Measurements from ENCODE around the gene HSD3B7. TPM values are rescaled to one million over a fixed set of nuclear protein-coding genes. Genes with fewer than 3 reads are reported as not detected.
"Not testable (repeated sequence)": the region's sequence is repeated elsewhere in the genome, so short reads cannot be mapped to it uniquely, and the experiment has no call there.

HSD3B7 gene
- total RNA-seq, 2 experiments from 2014 or later = 2.4 to 3.3 TPM

DNA sequence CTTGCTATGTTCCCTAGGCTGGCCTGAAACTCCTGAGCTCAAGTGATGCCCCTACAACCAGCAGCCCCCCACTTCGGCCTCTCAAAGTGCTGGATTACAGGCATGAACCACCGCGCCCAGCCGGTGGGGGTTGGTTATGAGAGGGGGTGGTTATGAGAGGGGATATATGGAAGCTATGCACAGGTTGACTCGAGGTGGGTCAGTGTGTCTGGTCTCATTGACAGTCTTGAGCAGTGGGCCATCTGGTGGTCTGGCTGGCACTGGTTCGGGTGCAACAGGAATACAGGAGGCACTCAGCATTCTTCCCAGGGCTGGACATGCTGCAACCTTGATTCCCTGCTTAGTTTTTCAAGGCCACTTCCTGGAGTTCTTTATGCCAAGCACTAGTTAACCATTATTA, 31.0 kb downstream of the HSD3B7 start:
- no TSS peak for BruUV-seq (replicated peaks)
- H2AFZ ChIP-seq (ENCODE audit: low read length) = no peak overlapping the region
- TF ChIP-seq EZH2phosphoT487 (IDR thresholded peaks at IDR 0.05; ENCODE audit: borderline replicate concordance, low read depth, low read length) (no peak), CTCF (conservative IDR thresholded peaks at IDR 0.05; ENCODE audit: low read length) (peak; percentile 41)
- no peak overlapping the region for H3K4me2 ChIP-seq (ENCODE audit: low read length)
- peak; percentile 19 for DNase-seq (ENCODE audit: low spot score)
- no peak overlapping the region for H3K4me3 ChIP-seq (ENCODE audit: low read depth, low read length, poor library complexity, severe bottlenecking)
- no peaks in the 10 kb centered on the region for H3K36me3 ChIP-seq (ENCODE audit: insufficient read depth, low read length)
- CTCF ChIA-PET (ENCODE audit: unreplicated experiment) = no interaction called here
- intact Hi-C loops (cut with micrococcal nuclease; ENCODE audit: unreplicated experiment) = no loop called here
- no peaks in the 10 kb centered on the region for H3K79me2 ChIP-seq (ENCODE audit: insufficient read depth, low read depth, low read length)
- H3K9me2 ChIP-seq (ENCODE audit: insufficient read depth, low read length) = no peaks in the 10 kb centered on the region
- H3K9me3 ChIP-seq (ENCODE audit: low read length) = no peaks in the 10 kb centered on the region
- H3K27ac ChIP-seq (ENCODE audit: low read depth, low read length, poor library complexity, severe bottlenecking) = no peak overlapping the region
- no peaks in the 10 kb centered on the region for H4K20me1 ChIP-seq (ENCODE audit: insufficient read depth, low read length)
- no peaks in the 10 kb centered on the region for H3K4me1 ChIP-seq (ENCODE audit: insufficient read depth, low read length, poor library complexity, severe bottlenecking)
- POLR2A ChIA-PET = interaction anchor here (0.7 kb wide), 1 partner anchor 490 kb away, joined by 4 read pairs; no protein-coding TSS in a partner anchor

GRCh38 chr16:31017756-31018155, 32.7 kb downstream of the HSD3B7 start:
- H3K27ac ChIP-seq (ENCODE audit: low read depth, low read length, poor library complexity, severe bottlenecking); H3K9me2 ChIP-seq (ENCODE audit: insufficient read depth, low read length); H4K20me1 ChIP-seq (ENCODE audit: insufficient read depth, low read length); H3K36me3 ChIP-seq (ENCODE audit: insufficient read depth, low read length); H3K4me1 ChIP-seq (ENCODE audit: insufficient read depth, low read length, poor library complexity, severe bottlenecking); DNase-seq (ENCODE audit: low spot score); CTCF ChIA-PET (ENCODE audit: unreplicated experiment); H3K79me2 ChIP-seq (ENCODE audit: insufficient read depth, low read depth, low read length); H3K4me3 ChIP-seq (ENCODE audit: low read depth, low read length, poor library complexity, severe bottlenecking); H3K4me2 ChIP-seq (ENCODE audit: low read length); intact Hi-C loops (cut with micrococcal nuclease; ENCODE audit: unreplicated experiment); BruUV-seq (replicated peaks); H2AFZ ChIP-seq (ENCODE audit: low read length); H3K9me3 ChIP-seq (ENCODE audit: low read length): not testable (repeated sequence)
- POLR2A ChIA-PET = interaction anchor here (0.7 kb wide), 1 partner anchor 73 kb away, joined by 3 read pairs; no protein-coding TSS in a partner anchor

DNA sequence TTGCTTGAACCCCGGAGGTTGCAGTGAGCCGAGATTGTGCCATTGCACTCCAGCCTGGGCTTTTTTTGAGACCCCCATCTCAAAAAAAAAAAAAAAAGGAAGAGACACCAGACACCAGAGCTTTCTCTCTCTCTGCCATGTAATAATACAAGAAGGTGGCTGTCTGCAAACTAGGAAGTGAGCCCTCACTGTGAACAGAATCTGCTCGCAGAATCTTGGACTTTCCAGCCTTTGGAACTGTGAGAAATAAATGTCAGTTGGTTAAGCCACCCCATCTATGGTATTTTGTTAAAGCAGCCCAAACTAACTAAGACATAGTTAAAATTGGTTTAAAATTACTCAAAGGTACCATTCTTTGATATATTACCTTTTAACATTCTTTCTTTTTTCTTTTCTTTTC, 35.5 kb downstream of the HSD3B7 start:
- no TSS peak for BruUV-seq (replicated peaks)
- Histone ChIP-seq H2AFZ (ENCODE audit: low read length) (no peak overlapping the region), H3K79me2 (ENCODE audit: insufficient read depth, low read depth, low read length) (no peaks in the 10 kb centered on the region), H3K9me3 (ENCODE audit: low read length) (no peaks in the 10 kb centered on the region), H3K4me1 (ENCODE audit: insufficient read depth, low read length, poor library complexity, severe bottlenecking) (no peaks in the 10 kb centered on the region), H3K4me2 (ENCODE audit: low read length) (no peak overlapping the region), H3K4me3 (ENCODE audit: low read depth, low read length, poor library complexity, severe bottlenecking) (no peak overlapping the region), H3K27ac (ENCODE audit: low read depth, low read length, poor library complexity, severe bottlenecking) (no peak overlapping the region), H3K9me2 (ENCODE audit: insufficient read depth, low read length) (no peaks in the 10 kb centered on the region), H3K36me3 (ENCODE audit: insufficient read depth, low read length) (no peaks in the 10 kb centered on the region), H4K20me1 (ENCODE audit: insufficient read depth, low read length) (no peaks in the 10 kb centered on the region)
- TF ChIP-seq EZH2phosphoT487 (IDR thresholded peaks at IDR 0.05; ENCODE audit: borderline replicate concordance, low read depth, low read length) (no peak), CTCF (conservative IDR thresholded peaks at IDR 0.05; ENCODE audit: low read length) (no peak)
- ChIA-PET CTCF (ENCODE audit: unreplicated experiment) (no interaction called here), POLR2A (interaction anchor here (0.7 kb wide), 1 partner anchor 435 kb away, joined by 3 read pairs; no protein-coding TSS in a partner anchor)
- DNase-seq (ENCODE audit: low spot score) = no peak
- intact Hi-C loops (cut with micrococcal nuclease; ENCODE audit: unreplicated experiment) = no loop called here

Measured in OCI-LY7 (cell line).